Activated B cell treated with CpG ODN at 0.5 μM for 24 hours (primary cell): ENCODE data around the gene FUCA2. TPM values are rescaled to one million over a fixed set of nuclear protein-coding genes. Genes with fewer than 3 reads are reported as not detected.

Source experiments
- ATAC-seq: fragments of 200-7000 bp; cut with Tn5 transposase; one replicate; pipeline ENCODE4 v1.10.0; 2021; ENCODE audit warnings: low read depth, mild to moderate bottlenecking, moderate library complexity
- CTCF ChIA-PET: fragments of 350-600 bp; sonication (Branson Sonifier 250); formaldehyde crosslinking; loops from one replicate; lab custom pipeline; 2021; ENCODE audit warnings: antibody characterized with exemption; lab: Charles Lee
- POLR2A ChIA-PET: fragments of 350-600 bp; sonication (Branson Sonifier 250); formaldehyde crosslinking; loops from one replicate; lab custom pipeline; 2021; ENCODE audit warnings: antibody characterized with exemption; lab: Charles Lee
- DNase-seq: peaks from one replicate; pipeline ENCODE4 v3.0.0; 2022
- H3K27ac Mint-ChIP-seq: one replicate; pipeline ENCODE4 v1.8.0; 2020; ENCODE audit warnings: mixed read lengths
- H3K27me3 Mint-ChIP-seq: one replicate; pipeline ENCODE4 v1.8.0; 2021; ENCODE audit warnings: mixed read lengths
- H3K36me3 Mint-ChIP-seq: one replicate; pipeline ENCODE4 v1.8.0; 2021; ENCODE audit warnings: low read depth, mixed read lengths
- H3K4me1 Mint-ChIP-seq: one replicate; pipeline ENCODE4 v1.8.0; 2021; ENCODE audit warnings: mixed read lengths
- H3K4me3 Mint-ChIP-seq: one replicate; pipeline ENCODE4 v1.8.0; 2020; ENCODE audit warnings: mild to moderate bottlenecking, mixed read lengths
- H3K9me3 Mint-ChIP-seq: one replicate; pipeline ENCODE4 v1.8.0; 2020; ENCODE audit warnings: mixed read lengths
- CTCF ChIP-seq: fragments of 200-600 bp; IDR thresholded peaks from one replicate; pipeline ENCODE4 v1.8.0; 2022; ENCODE audit warnings: antibody characterized with exemption, mild to moderate bottlenecking
- intact Hi-C: fragments of 100-400 bp; cut with micrococcal nuclease; formaldehyde crosslinking; loops from one replicate; pipeline ENCODE4 v1.15.1; 2024
- total RNA-seq: library from RNA; stranded (reverse); gene quantifications from 2 replicates; pipeline ENCODE4 v1.2.3, GENCODE V29; 2022

FUCA2 gene
- total RNA-seq, 1 donor from 2014 or later, result 8.7 TPM

- ChIA-PET POLR2A (interaction anchor here (1.0 kb wide), 1 partner anchor 78 kb away, joined by 3 read pairs; no protein-coding TSS in a partner anchor), CTCF (no interaction called here)
- no peak overlapping the region for H3K27ac Mint-ChIP-seq
- no peak for ATAC-seq
- H3K4me1 Mint-ChIP-seq, result peaks cover 13% of the 10 kb centered on the region
- no peaks in the 10 kb centered on the region for H3K9me3 Mint-ChIP-seq
- H3K27me3 Mint-ChIP-seq, result no peaks in the 10 kb centered on the region
- TF ChIP-seq CTCF, result no peak
- intact Hi-C loops, result no loop called here
- peaks cover 43% of the 10 kb centered on the region for H3K36me3 Mint-ChIP-seq
- DNase-seq, result no peak
- H3K4me3 Mint-ChIP-seq, result no peak overlapping the region
These were observed 53.8 kb downstream of the FUCA2 start for GRCh38 chr6:143457563-143458359.

- no peaks in the 10 kb centered on the region for H3K9me3 Mint-ChIP-seq
- TF ChIP-seq CTCF, result no peak
- H3K36me3 Mint-ChIP-seq, result peaks cover 26% of the 10 kb centered on the region
- no peak for ATAC-seq
- H3K4me1 Mint-ChIP-seq, result peaks cover 39% of the 10 kb centered on the region
- no peak for DNase-seq
- peak overlapping the region; percentile 98 for H3K4me3 Mint-ChIP-seq
- CTCF ChIA-PET, result no interaction called here
- no peaks in the 10 kb centered on the region for H3K27me3 Mint-ChIP-seq
- intact Hi-C loops, result loop anchor here (2.0 to 5.0 kb wide), 4 partner anchors 389 to 765 kb away; partner anchors contain the start of gene AIG1
- POLR2A ChIA-PET, result interaction anchor here (1.4 to 2.1 kb wide), 2 partner anchors 9 to 391 kb away, joined by 4 to 10 read pairs; partner anchors contain the start of gene LTV1
- H3K27ac Mint-ChIP-seq, result peak overlapping the region; percentile 96
These were observed 60.0 kb downstream of the FUCA2 start for GRCh38 chr6:143451531-143451930.

GRCh38 chr6:143450453-143451371 is 60.8 kb downstream of the FUCA2 start, which contains the start of the genes ADAT2 and PEX3:
TSS of gene ADAT2 (minus strand) at chr6:143450695. CDS start at chr6:143450658, 37 bp downstream.
TSS of gene PEX3 (plus strand) at chr6:143450805. CDS start at chr6:143451043, 238 bp downstream.
- Mint-ChIP-seq H3K36me3 (peaks cover 25% of the 10 kb centered on the region), H3K4me3 (peak within 1 kb of the TSS; percentile 98), H3K9me3 (no peaks in the 10 kb centered on the region), H3K4me1 (peaks cover 39% of the 10 kb centered on the region), H3K27ac (peak within 1 kb of the TSS; percentile 96), H3K27me3 (no peaks in the 10 kb centered on the region)
- intact Hi-C loops, result loop anchor here (1.0 to 5.0 kb wide), 11 partner anchors 61 to 1303 kb away; partner anchors contain the start of genes AIG1, FUCA2, LTV1 and NMBR
- ATAC-seq, result peak; percentile 91
- no peak for TF ChIP-seq CTCF
- peak; percentile 90 for DNase-seq
- ChIA-PET CTCF (interaction anchor here (1.1 to 1.7 kb wide), 2 partner anchors 23 to 88 kb away, joined by 3 to 6 read pairs; no protein-coding TSS in a partner anchor), POLR2A (interaction anchor here (0.5 to 2.2 kb wide), 16 partner anchors 9 to 1303 kb away, joined by 3 to 13 read pairs (median 4); partner anchors contain the start of genes FUCA2, LTV1, NMBR and VTA1)

- POLR2A ChIA-PET, result interaction anchor here (0.5 to 2.2 kb wide), 16 partner anchors 8 to 1303 kb away, joined by 3 to 13 read pairs (median 4); partner anchors contain the start of genes FUCA2, LTV1, NMBR and VTA1
- intact Hi-C loops, result loop anchor here (1.0 to 5.0 kb wide), 11 partner anchors 61 to 1303 kb away; partner anchors contain the start of genes AIG1, FUCA2, LTV1 and NMBR
These were observed 61.6 kb downstream of the FUCA2 start for GRCh38 chr6:143449714-143450452.

More at GRCh38 chr6:143449714-143450452, 61.6 kb downstream of the FUCA2 start:
- Mint-ChIP-seq H3K36me3 (peaks cover 23% of the 10 kb centered on the region), H3K4me3 (peak overlapping the region; percentile 98), H3K27ac (peak overlapping the region; percentile 96), H3K27me3 (no peaks in the 10 kb centered on the region), H3K4me1 (peaks cover 38% of the 10 kb centered on the region), H3K9me3 (no peaks in the 10 kb centered on the region)
- TF ChIP-seq CTCF, result no peak
- ATAC-seq (no peak), DNase-seq (peak; percentile 34)
- CTCF ChIA-PET, result interaction anchor here (1.1 to 1.7 kb wide), 2 partner anchors 23 to 89 kb away, joined by 3 to 6 read pairs; no protein-coding TSS in a partner anchor
